HG02981 (cell line): Measurements from ENCODE around the gene NOL9.

Experiments used
- ATAC-seq: cut with Tn5 transposase; IDR thresholded peaks from one replicate; pipeline ENCODE4 v1.9.1; 2021; ENCODE audit warnings: mild to moderate bottlenecking, moderate library complexity; ENCODE audit not compliant: unreplicated experiment

NOL9 gene

DNA sequence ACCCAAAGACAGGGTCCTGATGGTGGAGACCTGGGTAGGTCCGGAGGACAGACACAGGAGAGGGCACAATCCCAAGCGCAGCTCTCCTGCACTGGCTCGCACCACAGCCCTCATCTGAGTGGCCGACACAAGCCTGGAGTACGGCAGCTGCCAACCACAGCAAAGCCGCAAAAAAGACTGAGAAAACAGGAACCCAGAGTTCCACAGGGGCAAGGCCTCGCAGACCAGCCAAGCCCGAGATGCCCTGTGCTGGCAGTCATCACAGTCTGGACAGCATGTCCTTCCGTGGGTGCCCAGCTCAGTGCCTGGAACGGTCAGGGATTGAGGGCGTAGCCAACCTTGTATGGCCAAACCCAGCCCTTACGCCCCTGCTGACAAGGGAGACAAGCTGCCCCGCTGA, 36.9 kb upstream of the NOL9 start:
- ATAC-seq, result no peak

DNA sequence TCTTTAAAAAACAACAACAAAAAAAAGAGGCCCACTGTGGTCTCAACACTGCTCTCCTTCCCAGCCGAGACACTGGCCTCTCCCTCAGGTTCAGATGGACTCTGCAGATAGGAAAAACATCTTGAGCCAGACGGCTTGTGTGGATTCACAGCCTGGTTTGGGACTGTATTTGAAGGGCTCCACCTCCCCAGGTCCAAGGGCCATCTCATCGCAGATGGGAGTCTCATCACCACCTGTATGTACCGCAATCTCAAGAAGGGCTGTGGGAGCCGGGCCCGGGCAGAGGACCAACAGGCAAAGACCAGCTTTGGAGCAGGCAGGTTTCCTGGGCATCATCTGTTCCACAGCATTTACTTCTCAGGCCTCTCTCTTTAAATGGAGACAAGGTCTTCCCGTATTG, 35.7 kb upstream of the NOL9 start:
- no peak for ATAC-seq

DNA sequence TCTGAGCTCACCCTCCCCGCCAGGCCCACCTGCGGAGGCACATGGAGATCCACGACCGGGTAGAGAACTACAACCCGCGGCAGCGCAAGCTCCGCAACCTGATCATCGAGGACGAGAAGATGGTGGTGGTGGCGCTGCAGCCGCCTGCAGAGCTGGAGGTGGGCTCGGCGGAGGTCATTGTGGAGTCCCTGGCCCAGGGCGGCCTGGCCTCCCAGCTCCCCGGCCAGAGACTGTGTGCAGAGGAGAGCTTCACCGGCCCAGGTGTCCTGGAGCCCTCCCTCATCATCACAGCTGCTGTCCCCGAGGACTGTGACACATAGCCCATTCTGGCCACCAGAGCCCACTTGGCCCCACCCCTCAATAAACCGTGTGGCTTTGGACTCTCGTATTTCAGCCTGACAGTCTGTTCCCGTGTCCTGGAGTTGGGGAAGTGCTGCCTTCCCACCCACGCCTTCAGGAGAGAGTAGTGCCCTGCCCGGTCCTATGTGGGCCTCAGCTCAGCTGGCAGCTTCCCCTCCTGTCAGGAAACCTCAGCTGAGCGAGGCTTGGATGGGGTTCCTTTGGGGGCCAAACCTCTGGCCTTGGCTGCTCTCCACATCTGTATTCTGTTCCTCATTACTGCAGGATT, 34.7 kb upstream of the NOL9 start:
- no peak for ATAC-seq

DNA sequence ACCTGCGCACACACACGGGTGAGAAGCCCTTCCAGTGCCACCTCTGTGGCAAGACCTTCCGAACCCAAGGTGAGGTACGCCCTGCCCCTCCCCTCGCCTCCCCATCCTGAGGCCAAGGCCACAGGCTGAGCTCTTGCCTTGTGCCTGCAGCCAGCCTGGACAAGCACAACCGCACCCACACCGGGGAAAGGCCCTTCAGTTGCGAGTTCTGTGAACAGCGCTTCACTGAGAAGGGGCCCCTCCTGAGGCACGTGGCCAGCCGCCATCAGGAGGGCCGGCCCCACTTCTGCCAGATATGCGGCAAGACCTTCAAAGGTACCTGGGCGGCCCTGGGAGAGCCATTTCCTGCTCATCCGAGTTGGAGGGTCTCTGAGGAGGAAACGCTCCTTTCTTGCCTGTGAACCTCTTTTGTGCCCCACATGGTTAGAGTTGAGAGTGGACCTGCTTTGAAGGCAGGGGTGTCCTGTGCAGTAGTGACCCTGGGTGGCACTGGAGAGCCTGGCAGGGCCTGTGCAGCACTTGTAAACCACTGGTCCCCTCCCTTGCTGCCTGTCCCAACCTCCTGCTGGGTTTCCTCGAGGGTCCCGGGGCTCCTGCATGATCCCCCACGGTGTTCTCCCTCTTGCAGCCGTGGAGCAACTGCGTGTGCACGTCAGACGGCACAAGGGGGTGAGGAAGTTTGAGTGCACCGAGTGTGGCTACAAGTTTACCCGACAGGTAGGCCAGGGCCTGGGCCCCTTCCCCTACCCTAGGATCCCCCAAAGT, 34.0 kb upstream of the NOL9 start:
- no peak for ATAC-seq

DNA sequence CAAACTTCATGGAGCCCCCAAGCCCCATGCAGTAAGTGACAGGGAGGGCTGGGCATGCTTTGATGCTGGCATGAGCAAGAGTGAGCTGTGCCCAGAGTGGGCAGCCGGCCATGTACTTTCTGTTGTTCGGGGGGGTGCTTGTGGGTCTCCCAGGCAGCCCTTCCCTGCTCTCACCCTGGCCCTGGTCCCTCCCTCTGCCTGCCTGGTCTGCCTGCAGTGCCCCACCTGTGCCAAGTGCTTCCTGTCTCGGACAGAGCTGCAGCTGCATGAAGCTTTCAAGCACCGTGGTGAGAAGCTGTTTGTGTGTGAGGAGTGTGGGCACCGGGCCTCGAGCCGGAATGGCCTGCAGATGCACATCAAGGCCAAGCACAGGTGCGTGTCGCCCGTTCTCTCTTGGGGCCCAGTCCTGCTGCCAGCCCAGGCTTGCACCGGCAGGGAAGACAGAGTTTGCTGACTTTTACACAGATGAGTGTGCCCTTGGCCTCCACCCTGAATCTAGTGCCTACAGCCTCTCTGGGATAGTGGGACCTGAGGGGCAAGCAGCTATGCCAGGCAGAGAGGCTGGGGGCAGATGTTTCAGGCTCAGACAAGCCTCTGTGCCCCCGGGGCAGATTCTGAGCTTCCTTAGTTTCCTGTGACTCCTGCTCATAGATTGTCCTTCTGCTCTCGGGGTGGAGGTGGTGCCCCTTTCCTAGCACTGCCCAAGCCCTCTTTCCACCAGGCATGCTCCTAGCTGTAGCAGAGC, 33.1 kb upstream of the NOL9 start:
- no peak for ATAC-seq

DNA sequence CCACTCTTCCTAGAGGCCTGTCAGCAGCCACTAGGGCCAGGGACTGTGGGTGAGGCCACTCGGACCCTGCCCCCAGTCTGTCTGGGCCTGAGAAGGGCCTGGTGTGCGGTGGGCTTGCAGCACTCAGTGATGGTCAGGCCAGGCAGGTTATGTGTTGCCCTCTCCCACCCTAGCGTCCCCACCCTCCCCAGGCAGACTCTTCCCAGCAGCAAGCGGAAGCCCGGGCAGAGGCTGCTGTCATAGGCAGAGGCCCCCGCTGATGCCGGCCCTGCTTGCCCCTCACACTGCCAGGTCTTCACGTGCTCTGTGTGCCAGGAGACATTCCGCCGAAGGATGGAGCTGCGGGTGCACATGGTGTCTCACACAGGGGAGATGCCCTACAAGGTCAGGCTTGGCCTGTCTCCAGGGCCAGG, 32.1 kb upstream of the NOL9 start:
- ATAC-seq, result no peak

DNA sequence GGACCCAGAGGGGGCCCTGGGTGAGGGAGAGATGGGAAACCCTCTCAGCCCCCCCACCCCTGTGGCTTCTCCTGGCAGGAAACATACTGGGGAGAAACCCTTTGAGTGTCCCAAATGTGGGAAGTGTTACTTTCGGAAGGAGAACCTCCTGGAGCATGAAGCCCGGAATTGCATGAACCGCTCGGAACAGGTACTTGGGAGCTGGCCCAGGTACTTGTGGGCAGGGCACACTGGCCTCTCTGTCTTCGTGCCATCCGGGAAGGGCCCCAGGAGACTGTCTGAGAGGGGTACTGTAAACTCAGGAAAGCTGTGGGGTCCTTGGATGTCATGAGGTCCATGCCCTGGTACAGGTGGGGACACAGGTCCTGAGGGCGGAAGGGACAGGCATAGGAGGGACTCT, 31.5 kb upstream of the NOL9 start:
- no peak for ATAC-seq

DNA sequence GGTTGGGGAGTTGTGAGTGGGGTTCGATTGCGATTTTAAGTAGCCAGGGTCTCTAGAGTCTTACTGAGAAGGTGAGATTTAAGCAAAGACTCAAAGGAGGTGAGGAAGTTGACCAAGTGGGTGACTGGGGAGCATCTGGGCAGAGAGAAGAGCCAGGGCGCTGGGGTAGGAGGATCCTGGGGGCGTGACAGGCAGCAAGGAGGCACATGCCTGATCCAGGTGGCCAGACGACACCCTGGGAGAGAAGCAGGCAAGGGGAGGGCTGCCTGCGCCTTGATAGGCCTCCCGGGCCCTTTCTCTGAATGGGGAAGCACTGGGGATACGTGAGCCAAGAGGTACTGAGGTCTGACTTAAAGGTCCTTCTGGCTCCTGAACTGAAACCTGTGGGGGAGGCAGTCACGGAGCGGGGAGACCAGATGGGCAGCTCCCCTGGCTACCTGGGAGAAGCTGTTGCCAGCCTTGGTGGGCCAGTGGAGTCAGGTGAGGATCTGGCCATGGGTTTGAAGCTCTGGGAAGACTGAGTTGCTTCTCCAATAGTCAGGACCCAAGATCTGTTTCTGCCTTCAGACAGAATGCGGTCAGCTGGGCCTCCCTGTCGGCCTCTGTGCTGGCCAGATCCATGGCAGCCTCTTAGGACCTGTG, 30.9 kb upstream of the NOL9 start:
- no peak for ATAC-seq

DNA sequence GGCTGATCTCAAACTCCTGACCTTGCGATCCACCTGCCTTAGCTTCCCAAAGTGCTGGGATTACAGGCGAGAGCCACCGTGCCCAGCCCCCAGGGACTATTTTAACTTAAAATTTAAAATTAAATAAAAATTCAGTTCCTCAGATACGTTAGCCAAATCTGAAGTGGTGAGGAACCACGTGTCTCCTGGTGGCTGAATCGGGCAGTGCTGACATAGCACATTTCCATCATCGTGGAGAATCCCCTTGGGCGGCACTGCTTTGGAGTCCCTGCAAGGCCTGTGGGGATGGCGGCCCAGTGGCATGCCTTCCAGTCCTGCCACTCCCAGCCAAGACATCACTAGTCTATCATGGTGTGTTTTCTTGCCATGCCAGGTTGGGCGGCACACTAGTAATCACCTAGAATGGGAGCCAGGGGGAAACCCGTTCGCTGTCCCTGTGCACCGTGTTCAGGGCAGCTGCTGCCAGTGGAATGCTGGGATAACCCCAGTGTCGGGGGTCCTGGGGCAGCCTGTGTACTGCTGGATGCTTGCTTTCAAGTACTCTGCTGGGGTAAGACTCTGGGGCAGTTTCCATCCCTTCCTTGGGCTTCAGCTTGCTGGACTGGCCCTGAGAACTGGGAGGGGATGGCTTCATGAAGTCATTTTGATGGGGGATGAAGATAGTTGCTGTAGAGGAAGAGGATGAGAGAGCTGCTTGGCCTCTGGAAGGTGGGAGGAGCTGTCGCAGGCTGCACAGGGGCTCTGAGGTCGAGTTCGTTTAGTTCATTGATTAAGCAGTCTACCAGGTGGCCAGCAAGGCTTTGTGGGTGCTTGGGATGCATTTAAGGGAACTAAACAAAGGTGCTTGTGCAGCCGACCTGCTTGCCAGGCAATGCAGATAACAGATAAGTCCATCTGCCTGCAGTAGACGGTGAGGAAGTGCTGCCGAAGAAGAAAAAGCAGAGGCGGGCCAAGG, 30.1 kb upstream of the NOL9 start:
- ATAC-seq, result no peak

DNA sequence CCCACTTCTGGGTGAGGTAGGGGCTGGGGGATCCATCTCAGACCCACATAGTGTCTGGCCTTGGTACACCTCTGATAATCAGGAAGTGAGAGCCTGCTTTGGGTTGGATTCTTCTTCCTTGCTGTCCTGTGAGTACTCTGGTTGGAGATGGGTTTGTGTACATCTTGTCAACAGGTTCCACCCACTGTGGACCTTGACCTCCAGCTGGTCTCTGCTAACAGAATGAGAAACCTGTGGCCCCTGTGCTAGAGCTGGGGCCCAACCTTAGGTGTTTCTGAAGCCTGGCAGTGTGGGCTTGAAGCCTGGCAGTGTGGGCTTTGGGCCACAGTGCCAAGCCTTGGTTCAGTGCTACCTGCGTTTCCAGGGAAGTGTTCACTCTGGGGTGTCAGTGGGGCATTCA, 28.1 kb upstream of the NOL9 start:
- ATAC-seq, result no peak

DNA sequence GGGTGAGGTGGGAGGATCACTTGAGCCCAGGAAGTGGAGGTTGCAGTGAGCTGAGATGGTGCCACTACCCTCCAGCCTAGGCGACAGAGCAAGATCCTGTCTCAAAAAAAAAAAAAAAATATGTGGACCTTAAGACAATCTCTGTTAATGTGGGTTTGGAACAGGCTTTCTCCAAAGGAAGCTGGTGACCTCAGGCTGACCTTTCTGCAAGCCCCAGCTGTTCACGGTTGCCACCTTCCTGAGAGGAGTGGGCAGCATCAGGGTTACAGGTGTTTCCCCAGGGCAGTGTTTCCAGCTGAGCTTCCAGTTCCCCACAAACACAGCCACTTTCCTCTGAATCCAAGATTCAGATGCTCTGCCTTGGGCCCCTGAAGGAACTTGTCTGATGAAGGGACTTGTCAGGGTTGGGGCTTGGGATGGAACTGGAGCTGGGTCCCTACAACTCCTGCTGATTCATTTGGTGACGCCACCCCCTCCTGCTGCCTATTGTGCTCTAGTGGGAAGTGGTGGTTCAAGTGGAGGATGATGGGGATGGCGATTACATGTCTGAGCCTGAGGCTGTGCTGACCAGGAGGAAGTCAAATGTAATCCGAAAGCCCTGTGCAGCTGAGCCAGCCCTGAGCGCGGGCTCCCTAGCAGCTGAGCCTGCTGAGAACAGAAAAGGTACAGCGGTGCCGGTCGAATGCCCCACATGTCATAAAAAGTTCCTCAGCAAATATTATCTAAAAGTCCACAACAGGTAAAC, 27.4 kb upstream of the NOL9 start:
- ATAC-seq, result no peak

DNA sequence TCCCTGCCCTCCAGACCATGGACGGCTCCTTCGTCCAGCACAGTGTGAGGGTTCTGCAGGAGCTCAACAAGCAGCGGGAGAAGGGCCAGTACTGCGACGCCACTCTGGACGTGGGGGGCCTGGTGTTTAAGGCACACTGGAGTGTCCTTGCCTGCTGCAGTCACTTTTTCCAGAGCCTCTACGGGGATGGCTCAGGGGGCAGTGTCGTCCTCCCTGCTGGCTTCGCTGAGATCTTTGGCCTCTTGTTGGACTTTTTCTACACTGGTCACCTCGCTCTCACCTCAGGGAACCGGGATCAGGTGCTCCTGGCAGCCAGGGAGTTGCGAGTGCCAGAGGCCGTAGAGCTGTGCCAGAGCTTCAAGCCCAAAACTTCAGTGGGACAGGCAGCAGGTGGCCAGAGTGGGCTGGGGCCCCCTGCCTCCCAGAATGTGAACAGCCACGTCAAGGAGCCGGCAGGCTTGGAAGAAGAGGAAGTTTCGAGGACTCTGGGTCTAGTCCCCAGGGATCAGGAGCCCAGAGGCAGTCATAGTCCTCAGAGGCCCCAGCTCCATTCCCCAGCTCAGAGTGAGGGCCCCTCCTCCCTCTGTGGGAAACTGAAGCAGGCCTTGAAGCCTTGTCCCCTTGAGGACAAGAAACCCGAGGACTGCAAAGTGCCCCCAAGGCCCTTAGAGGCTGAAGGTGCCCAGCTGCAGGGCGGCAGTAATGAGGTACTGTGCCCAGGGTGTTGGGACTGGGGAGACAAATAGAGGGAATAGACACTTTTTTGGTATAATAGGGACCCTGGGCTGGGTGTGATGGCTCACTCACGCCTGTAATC, 26.5 kb upstream of the NOL9 start:
- ATAC-seq, result no peak

DNA sequence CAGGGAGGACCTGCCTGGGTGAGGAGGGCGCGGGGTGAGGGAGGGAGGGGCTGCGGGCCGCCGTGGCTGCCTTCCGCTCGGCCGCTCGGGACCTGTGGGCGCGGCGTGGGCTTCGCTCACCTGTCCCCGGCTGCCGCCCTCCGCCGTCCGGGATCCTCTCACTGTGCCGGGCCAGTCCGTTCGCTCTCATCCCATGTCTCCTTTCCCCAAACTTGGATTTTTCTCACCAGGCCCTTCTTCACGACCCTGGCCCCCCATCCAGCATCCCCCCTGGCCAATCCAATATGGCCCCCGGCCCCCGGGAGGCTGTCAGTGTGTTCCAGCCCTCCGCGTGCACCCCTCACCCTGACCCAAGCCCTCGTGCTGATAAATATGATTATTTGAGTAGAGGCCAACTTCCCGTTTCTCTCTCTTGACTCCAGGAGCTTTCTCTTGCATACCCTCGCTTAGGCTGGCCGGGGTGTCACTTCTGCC, 25.8 kb upstream of the NOL9 start:
- ATAC-seq, result peak; percentile 21

DNA sequence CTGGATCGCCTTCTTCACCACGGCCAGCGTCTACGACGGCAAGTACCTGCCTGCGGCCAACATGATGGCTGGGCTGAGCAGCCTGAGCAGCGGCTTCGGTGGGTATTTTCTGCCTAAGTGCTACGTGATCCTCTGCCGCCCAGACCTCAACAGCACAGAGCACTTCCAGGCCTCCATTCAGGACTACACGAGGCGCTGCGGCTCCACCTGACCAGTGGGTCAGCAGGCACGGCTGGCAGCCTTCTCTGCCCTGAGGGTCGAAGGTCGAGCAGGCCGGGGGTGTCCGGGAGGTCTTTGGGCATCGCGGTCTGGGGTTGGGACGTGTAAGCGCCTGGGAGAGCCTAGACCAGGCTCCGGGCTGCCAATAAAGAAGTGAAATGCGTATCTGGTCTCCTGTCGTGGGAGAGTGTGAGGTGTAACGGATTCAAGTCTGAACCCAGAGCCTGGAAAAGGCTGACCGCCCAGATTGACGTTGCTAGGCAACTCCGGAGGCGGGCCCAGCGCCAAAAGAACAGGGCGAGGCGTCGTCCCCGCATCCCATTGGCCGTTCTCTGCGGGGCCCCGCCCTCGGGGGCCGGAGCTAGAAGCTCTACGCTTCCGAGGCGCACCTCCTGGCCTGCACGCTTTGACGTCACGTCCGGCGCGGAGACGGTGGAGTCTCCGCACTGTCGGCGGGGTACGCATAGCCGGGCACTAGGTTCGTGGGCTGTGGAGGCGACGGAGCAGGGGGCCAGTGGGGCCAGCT, 25.2 kb upstream of the NOL9 start, which contains the start of gene ZBTB48:
ZBTB48 (plus strand) TSS at position 621 of the 745 bp plus-strand sequence. CDS start 616 bp downstream, outside the sequence.
- ATAC-seq, result peak; percentile 96

DNA sequence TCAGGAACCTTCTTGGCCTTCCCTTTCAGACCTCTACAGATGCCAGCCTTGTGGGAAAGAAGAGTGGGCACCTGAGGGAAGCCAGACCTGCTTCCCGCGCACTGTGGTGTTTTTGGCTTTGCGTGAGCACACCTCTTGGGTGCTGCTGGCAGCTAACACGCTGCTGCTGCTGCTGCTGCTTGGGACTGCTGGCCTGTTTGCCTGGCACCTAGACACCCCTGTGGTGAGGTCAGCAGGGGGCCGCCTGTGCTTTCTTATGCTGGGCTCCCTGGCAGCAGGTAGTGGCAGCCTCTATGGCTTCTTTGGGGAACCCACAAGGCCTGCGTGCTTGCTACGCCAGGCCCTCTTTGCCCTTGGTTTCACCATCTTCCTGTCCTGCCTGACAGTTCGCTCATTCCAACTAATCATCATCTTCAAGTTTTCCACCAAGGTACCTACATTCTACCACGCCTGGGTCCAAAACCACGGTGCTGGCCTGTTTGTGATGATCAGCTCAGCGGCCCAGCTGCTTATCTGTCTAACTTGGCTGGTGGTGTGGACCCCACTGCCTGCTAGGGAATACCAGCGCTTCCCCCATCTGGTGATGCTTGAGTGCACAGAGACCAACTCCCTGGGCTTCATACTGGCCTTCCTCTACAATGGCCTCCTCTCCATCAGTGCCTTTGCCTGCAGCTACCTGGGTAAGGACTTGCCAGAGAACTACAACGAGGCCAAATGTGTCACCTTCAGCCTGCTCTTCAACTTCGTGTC, 24.5 kb upstream of the NOL9 start:
- ATAC-seq, result no peak

DNA sequence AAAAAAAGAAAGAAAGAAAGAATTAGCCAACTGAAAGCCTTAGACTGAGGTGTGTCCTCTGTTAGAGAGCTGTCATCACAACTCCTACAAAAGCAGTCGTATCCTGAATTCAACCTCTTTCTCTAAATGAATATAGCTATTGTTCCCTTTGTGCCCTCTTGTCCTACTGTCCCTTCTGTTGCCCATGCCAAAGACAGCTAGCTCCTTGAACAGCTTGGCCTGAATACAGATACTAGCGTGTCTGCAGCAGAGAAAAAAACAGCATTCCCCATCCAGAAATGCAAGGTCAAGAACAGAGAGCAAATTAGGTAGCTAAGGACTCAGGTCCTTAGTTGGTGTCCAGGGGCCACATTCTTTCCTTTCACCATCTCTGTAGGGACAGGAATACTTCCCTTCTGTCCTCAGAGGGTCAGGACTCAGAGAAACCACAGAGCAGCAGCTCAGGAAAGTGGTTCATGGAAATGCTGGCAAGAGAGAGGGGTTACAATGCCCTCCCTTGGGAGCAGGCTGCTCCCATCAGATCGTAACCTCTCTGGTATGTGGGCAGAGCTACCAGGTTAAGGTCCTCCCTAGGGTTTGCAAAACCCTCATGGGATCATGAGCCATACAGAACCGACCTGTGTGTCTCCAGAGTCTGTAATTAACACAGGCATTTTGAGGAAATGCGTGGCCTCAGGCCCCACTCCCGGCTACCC, 23.7 kb upstream of the NOL9 start:
- no peak for ATAC-seq

DNA sequence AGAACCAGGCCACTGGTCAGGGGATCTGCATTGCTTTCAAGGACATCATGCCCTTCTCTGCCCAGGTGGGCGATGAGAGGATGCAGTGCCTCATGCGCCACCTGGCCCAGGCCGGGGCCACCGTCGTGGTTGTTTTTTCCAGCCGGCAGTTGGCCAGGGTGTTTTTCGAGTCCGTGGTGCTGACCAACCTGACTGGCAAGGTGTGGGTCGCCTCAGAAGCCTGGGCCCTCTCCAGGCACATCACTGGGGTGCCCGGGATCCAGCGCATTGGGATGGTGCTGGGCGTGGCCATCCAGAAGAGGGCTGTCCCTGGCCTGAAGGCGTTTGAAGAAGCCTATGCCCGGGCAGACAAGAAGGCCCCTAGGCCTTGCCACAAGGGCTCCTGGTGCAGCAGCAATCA, 20.5 kb upstream of the NOL9 start:
- ATAC-seq, result no peak
